Activated CD8-positive, alpha-beta memory T cell treated with anti-CD3 and anti-CD28 coated beads, Interleukin-2, amount 50 U/mL, for 1 hour (primary cell): ENCODE measurements around the gene AUH.
A peak's percentile ranks its signal among the peaks of the same experiment; 100 is the strongest.

ENCODE experiments used
- DNase-seq: peaks from one replicate; pipeline ENCODE4 v3.0.0-alpha.2; 2020; ENCODE audit errors: extremely low read depth

Gene AUH

GRCh38 chr9:91164724-91165520 is 196.8 kb downstream of the AUH start:
- peak; percentile 55 for DNase-seq
